ENCODE measurements around the gene PARVB.

PARVB gene

DNA sequence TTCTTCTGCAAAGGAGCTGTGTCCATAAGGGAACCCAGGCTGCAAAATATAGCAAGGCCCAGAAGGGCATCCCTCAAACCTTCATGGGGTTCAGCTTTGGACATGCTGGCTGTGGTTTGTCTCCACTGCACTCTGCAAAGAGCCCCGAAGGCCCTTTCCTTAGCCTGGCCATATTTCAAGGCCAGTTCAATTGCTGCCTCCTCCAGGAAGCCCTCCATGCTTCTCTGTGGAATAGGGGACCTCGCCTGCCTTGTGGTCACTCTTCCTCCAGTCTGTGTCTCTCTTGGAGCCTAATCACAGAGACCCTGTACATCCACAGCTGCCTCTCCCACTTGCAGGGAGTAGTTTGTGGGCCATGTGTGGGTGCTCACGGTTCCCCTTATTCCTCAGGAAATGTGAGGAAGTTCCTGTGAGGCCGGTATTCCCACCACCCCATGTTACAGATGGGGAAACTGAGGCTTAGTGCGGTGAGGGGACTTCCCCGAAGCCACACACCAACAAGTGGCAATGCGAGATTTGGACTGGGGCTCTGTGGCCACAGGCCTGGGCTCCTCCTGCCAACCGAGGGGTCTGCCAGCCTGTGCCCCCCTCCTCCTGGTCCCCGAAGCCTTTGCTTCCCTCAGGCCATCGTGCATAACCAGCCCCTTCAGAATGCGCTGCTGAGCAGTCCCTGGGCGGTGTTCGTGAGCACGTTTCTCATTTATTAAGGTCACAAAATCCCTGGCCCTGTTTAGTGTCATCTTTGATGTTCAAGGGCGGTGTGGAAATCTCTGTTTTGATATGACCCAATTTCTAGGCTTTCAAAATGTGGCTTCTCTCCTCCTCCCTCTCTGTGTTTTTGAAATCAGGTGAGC is 65.8 kb downstream of the PARVB start:
- TF ChIP-seq, protein P1, sequence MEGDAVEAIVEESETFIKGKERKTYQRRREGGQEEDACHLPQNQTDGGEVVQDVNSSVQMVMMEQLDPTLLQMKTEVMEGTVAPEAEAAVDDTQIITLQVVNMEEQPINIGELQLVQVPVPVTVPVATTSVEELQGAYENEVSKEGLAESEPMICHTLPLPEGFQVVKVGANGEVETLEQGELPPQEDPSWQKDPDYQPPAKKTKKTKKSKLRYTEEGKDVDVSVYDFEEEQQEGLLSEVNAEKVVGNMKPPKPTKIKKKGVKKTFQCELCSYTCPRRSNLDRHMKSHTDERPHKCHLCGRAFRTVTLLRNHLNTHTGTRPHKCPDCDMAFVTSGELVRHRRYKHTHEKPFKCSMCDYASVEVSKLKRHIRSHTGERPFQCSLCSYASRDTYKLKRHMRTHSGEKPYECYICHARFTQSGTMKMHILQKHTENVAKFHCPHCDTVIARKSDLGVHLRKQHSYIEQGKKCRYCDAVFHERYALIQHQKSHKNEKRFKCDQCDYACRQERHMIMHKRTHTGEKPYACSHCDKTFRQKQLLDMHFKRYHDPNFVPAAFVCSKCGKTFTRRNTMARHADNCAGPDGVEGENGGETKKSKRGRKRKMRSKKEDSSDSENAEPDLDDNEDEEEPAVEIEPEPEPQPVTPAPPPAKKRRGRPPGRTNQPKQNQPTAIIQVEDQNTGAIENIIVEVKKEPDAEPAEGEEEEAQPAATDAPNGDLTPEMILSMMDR (IDR thresholded peaks at IDR 0.05; ENCODE audit: control insufficient read depth, insufficient read depth, low read depth, low read length, missing control alignments), result no peak
- H3K4me3 ChIP-seq (ENCODE audit: control insufficient read depth, low read depth, low read length), result no peak overlapping the region
- DNase-seq (ENCODE audit: low read depth), result no peak

- H3K4me3 ChIP-seq (ENCODE audit: control insufficient read depth, low read depth, low read length), result no peak overlapping the region
- TF ChIP-seq, protein P1 (IDR thresholded peaks at IDR 0.05; ENCODE audit: control insufficient read depth, insufficient read depth, low read depth, low read length, missing control alignments), result no peak
- DNase-seq (ENCODE audit: low read depth), result no peak
These were observed 66.4 kb downstream of the PARVB start for GRCh38 chr22:44090571-44090905.

DNA sequence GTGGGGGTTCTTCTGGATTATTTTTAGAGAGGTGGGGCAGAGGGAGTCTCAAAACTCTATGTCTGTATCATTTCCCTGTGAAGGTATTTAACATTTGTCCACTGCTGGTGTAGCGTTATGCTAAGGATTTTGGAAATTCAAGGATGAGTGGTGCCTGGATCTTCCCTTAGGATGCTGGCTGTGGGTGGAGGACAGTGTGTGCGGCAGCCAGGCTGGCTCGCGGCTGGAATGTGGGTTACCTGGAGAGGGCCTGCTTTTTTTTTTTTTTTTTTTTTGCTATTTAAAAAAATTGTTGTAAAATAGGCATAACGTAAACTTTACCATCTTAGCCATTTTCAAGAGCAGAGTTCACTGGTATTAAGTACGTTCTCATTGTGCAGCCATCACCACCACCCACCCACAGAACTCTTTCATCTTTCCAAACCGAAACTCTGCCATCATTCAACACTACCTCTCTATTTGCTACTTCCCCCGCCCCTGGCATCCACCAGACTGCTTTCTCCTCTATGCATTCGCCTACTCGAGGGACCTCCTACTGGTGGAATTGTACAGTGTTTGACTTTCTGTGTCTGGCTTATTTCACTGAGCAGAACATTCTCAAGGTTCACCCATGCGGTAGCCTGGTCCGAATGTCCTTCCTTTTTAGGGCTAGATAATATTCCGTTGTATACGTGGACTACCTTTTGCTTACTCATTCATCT is 67.1 kb downstream of the PARVB start:
- TF ChIP-seq, protein P1 (IDR thresholded peaks at IDR 0.05; ENCODE audit: control insufficient read depth, insufficient read depth, low read depth, low read length, missing control alignments), result peak; percentile 30
- DNase-seq (ENCODE audit: low read depth), result no peak
- H3K4me3 ChIP-seq (ENCODE audit: control insufficient read depth, low read depth, low read length), result no peak overlapping the region

DNA sequence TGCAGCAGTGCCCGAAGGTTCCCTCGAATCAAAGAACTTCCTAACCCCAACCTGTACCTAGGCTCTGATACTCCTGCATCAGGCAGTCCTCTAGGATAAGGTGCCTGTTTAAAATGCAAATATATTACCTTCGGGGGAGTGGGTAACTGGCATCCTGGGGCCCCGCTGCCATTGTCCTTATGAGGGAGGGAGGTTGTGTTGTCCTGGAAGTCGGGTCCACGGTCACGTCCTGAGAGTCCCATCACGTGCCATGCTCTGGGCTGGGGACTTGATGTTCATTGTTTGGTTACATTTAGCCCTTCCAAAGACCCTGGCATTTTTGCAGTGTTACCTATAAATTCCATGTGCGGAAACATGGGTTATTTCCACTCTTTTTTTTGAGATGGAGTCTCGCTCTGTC is 67.6 kb downstream of the PARVB start:
- no peak overlapping the region for H3K4me3 ChIP-seq (ENCODE audit: control insufficient read depth, low read depth, low read length)
- no peak for DNase-seq (ENCODE audit: low read depth)
- TF ChIP-seq, protein P1 (IDR thresholded peaks at IDR 0.05; ENCODE audit: control insufficient read depth, insufficient read depth, low read depth, low read length, missing control alignments), result no peak

GRCh38 chr22:44092636-44093220 is 68.6 kb downstream of the PARVB start:
- TF ChIP-seq, protein P1 (IDR thresholded peaks at IDR 0.05; ENCODE audit: control insufficient read depth, insufficient read depth, low read depth, low read length, missing control alignments), result no peak

GRCh38 chr22:44093791-44094190 is 69.7 kb downstream of the PARVB start:
- H3K4me3 ChIP-seq (ENCODE audit: control insufficient read depth, low read depth, low read length), result no peak overlapping the region
- DNase-seq (ENCODE audit: low read depth), result no peak
- TF ChIP-seq, protein P1 (IDR thresholded peaks at IDR 0.05; ENCODE audit: control insufficient read depth, insufficient read depth, low read depth, low read length, missing control alignments), result no peak

More at GRCh38 chr22:44092636-44093220, 68.6 kb downstream of the PARVB start:
- H3K4me3 ChIP-seq (ENCODE audit: control insufficient read depth, low read depth, low read length), result no peak overlapping the region
- DNase-seq (ENCODE audit: low read depth), result no peak
